Panc1 (cell line): Measurements from ENCODE around the gene SERGEF. TPM values are rescaled to one million over a fixed set of nuclear protein-coding genes. Genes with fewer than 3 reads are reported as not detected.

Source experiments
- ATAC-seq: fragments of 200-7000 bp; cut with Tn5 transposase; 2 replicates; pipeline ENCODE4 v1.9.1; 2020; ENCODE audit warnings: mild to moderate bottlenecking, moderate library complexity
- BruUV-seq: library from RNA; stranded (reverse); fragments of 400-500 nt; replicated peaks from 2 replicates; lab custom pipeline; 2021; lab: Mats Ljungman, UMichigan
- CTCF ChIA-PET: fragments of 300-600 bp; sonication (Branson Sonifier 250); formaldehyde crosslinking; loops from one replicate; lab custom pipeline; 2022; ENCODE audit warnings: antibody characterized with exemption; lab: Charles Lee
- POLR2A ChIA-PET: fragments of 300-600 bp; sonication (Branson Sonifier 250); formaldehyde crosslinking; loops from one replicate; lab custom pipeline; 2022; ENCODE audit warnings: antibody characterized with exemption; lab: Charles Lee
- DNase-seq: peaks from one replicate; pipeline ENCODE4 v3.0.0-alpha.2; 2010; ENCODE audit warnings: low read depth, low spot score
- H3K27ac ChIP-seq: 2 replicates; pipeline ENCODE4 v1.5.1; 2011; ENCODE audit warnings: mild to moderate bottlenecking, low read length, inconsistent platforms
- H3K27me3 ChIP-seq: fragments of 200-500 bp; sonication (Bioruptor generic); 2 replicates; pipeline ENCODE4 v1.6.0; 2014; ENCODE audit warnings: low read length, inconsistent platforms; ENCODE audit not compliant: control insufficient read depth, insufficient read depth
- H3K36me3 ChIP-seq: fragments of 200-500 bp; sonication (Bioruptor generic); 2 replicates; pipeline ENCODE4 v1.5.1; 2014; ENCODE audit warnings: inconsistent platforms, mild to moderate bottlenecking, low read length, moderate library complexity; ENCODE audit not compliant: control insufficient read depth, insufficient read depth
- H3K4me1 ChIP-seq: 2 replicates; pipeline ENCODE4 v1.5.1; 2011; ENCODE audit warnings: inconsistent platforms, mild to moderate bottlenecking, low read length, moderate library complexity; ENCODE audit not compliant: control insufficient read depth, insufficient read depth
- H3K4me3 ChIP-seq, 2 experiments: 2 replicates each; pipeline ENCODE4 v1.5.1; 2011 to 2012; ENCODE audit warnings: low read depth in 2 of 2, low read length in 2 of 2, mild to moderate bottlenecking in 2 of 2, inconsistent platforms in 1 of 2, moderate library complexity in 1 of 2
- H3K9me3 ChIP-seq: fragments of 200-500 bp; sonication (Bioruptor generic); 2 replicates; pipeline ENCODE4 v1.5.1; 2014; ENCODE audit warnings: low read depth, mild to moderate bottlenecking, inconsistent platforms, low read length, moderate library complexity; ENCODE audit not compliant: control insufficient read depth, insufficient read depth
- CTCF ChIP-seq: fragments of 450-650 bp; IDR thresholded peaks from 2 replicates; pipeline ENCODE4 v1.5.1; 2017; ENCODE audit warnings: mild to moderate bottlenecking
- POLR2AphosphoS5 ChIP-seq: IDR thresholded peaks from 2 replicates; pipeline ENCODE4 v1.6.1; 2012; ENCODE audit warnings: mild to moderate bottlenecking, low read depth, low read length, moderate library complexity
- REST ChIP-seq, 2 experiments: IDR thresholded peaks; 2 replicates each; pipeline ENCODE4 v1.6.1; 2011 to 2012; ENCODE audit warnings: low read depth in 2 of 2, control low read depth in 1 of 2, low read length in 1 of 2, mild to moderate bottlenecking in 1 of 2, moderate library complexity in 1 of 2; ENCODE audit not compliant: insufficient read depth in 1 of 2
- SIN3A ChIP-seq: IDR thresholded peaks from 2 replicates; pipeline ENCODE4 v1.6.1; 2012; ENCODE audit warnings: low read depth, mild to moderate bottlenecking, low read length, moderate library complexity, borderline replicate concordance; ENCODE audit not compliant: insufficient read depth
- TCF7L2 ChIP-seq: IDR thresholded peaks from 2 replicates; pipeline ENCODE4 v1.6.1; 2011; ENCODE audit warnings: mild to moderate bottlenecking, low read depth, low read length, inconsistent platforms
- in situ Hi-C: cut with HindIII; loops from 2 replicates; pipeline ENCODE4 v1.10.0; 2016; ENCODE audit warnings: low sequenced_read_pairs, low pct_unique_long_range_greater_than_20kb
- intact Hi-C: fragments of 100-400 bp; cut with micrococcal nuclease; formaldehyde crosslinking; loops from one replicate; pipeline ENCODE4 v1.10.0; 2022; ENCODE audit not compliant: unreplicated experiment
- total RNA-seq: library from RNA; stranded (reverse); gene quantifications from one replicate; pipeline ENCODE4 v1.2.1, GENCODE V29; 2021; ENCODE audit not compliant: unreplicated experiment

Gene SERGEF
- total RNA-seq, 1 experiment from 2014 or later: 35.5 TPM

- H3K27ac ChIP-seq: no peak overlapping the region
- TF ChIP-seq REST (IDR thresholded peaks at IDR 0.05; ENCODE audit: insufficient read depth in 1 of 2, low read depth in 2 of 2, low read length in 1 of 2): no peak
- TF ChIP-seq TCF7L2: no peak
- no peak for TF ChIP-seq SIN3A
- no peak for TF ChIP-seq POLR2AphosphoS5
- no peak for TF ChIP-seq CTCF
- no peak overlapping the region for H3K4me3 ChIP-seq
- BruUV-seq: no TSS peak
- ATAC-seq (no peak), DNase-seq (no peak)
- H3K27me3 ChIP-seq: no peaks in the 10 kb centered on the region
- CTCF ChIA-PET: interaction anchor here (0.6 kb wide), 1 partner anchor 1042 kb away, joined by 3 read pairs; no protein-coding TSS in a partner anchor
- no peaks in the 10 kb centered on the region for H3K36me3 ChIP-seq
- POLR2A ChIA-PET: interaction anchor here (0.6 kb wide), 1 partner anchor 65 kb away, joined by 5 read pairs; no protein-coding TSS in a partner anchor
- in situ Hi-C loops (no loop called here), intact Hi-C loops (no loop called here)
- no peaks in the 10 kb centered on the region for H3K4me1 ChIP-seq
- no peaks in the 10 kb centered on the region for H3K9me3 ChIP-seq
Observed at GRCh38 chr11:17779861-17780594, 232.8 kb downstream of the SERGEF start.

- Histone ChIP-seq H3K4me3 (no peak overlapping the region), H3K27me3 (no peaks in the 10 kb centered on the region), H3K9me3 (no peaks in the 10 kb centered on the region), H3K36me3 (no peaks in the 10 kb centered on the region), H3K27ac (no peak overlapping the region), H3K4me1 (no peaks in the 10 kb centered on the region)
- TF ChIP-seq POLR2AphosphoS5 (no peak), TCF7L2 (no peak), REST (IDR thresholded peaks at IDR 0.05; ENCODE audit: insufficient read depth in 1 of 2, low read depth in 2 of 2, low read length in 1 of 2) (no peak), SIN3A (no peak), CTCF (no peak)
- DNase-seq (no peak), ATAC-seq (no peak)
- POLR2A ChIA-PET: no interaction called here
- CTCF ChIA-PET: interaction anchor here (0.6 kb wide), 1 partner anchor 1041 kb away, joined by 3 read pairs; no protein-coding TSS in a partner anchor
- in situ Hi-C loops: no loop called here
- intact Hi-C loops: no loop called here
- BruUV-seq: no TSS peak
Observed at GRCh38 chr11:17778956-17779860, 233.6 kb downstream of the SERGEF start.
